HG03064 (cell line): ENCODE data around the gene MAP3K21.

Experiments
- ATAC-seq: cut with Tn5 transposase; IDR thresholded peaks from one replicate; pipeline ENCODE4 v1.9.1; 2021; ENCODE audit warnings: low read depth; ENCODE audit not compliant: unreplicated experiment

MAP3K21 gene

DNA sequence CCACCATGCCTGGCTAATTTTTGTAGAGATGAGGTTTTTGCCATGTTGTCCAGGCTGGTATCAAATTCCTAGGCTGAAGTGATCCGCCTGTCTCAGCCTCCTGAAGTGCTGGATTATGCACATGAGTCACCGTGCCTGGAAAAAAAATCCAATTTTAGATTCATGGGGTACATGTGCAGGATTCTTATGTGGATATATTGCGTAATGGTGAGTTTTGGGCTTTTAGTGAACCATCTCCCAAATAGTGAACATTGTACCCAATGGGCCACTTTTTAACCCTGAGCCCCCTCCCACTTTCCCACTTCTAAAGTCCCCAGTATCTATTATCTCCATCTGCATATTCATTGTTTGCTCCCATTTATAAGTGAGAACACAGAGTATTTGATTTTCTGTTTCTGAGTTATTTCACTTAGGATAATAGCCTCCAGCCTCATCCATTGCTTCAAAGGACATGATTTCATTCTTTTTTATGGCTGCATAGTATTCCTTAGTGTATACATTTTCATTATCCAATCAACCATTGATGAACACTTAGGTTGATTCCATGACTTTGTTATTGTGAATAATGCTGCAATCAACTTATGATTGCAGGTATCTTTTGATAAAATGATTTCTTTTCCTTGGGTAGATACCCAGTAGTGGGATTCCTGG is 104.4 kb downstream of the MAP3K21 start:
- no peak for ATAC-seq

- ATAC-seq = no peak
Measured at GRCh38 chr1:233432916-233433315, 105.4 kb downstream of the MAP3K21 start.

DNA sequence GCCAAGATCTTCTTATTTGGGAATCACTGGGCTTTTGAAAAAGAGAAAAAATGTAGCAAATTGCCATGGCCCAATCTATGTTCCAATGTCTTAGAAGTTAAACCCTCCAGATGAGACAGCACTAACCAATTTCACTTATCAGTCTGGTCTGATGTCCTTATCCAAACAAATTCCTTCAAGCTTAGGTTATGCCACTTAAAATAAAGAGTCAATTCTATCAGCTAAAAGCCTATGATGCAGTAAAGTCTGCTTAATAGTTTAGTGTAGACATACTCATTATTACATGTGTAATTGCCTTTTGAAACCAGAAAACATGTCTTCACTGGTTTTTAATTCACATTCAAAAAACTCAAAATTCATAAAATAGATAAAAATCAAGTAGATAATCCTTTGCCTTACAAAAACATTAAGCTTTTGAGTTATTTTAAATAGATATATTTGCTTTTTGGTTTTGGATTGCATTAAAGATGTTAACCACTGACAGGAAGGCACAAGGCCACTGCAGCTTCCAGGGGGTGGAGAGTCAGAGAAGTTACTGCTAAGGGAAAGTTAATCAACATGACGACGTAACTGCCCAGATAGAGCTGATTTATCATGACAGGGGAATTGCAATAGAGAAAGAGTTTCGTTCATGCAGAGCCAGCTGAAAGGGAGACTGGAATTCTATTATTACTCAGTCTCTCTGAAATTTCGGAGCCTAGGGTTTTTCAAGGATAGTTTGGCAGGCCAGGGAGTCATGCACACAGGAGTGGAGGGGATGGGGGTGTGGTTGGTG is 106.1 kb downstream of the MAP3K21 start:
- ATAC-seq = no peak
